SH-SY5Y (cell line): ENCODE measurements around the gene MAP3K4.

Experiments used
- GATA2 ChIP-seq: IDR thresholded peaks from 2 replicates; pipeline ENCODE4 v1.6.1; 2011; ENCODE audit warnings: mild to moderate bottlenecking, low read depth, low read length
- GATA3 ChIP-seq: IDR thresholded peaks from 2 replicates; pipeline ENCODE4 v1.6.1; 2011; ENCODE audit warnings: low read depth, mild to moderate bottlenecking, low read length, moderate library complexity

- TF ChIP-seq GATA2 (no peak), GATA3 (no peak)
Observed at GRCh38 chr6:160960839-160961238, 30.7 kb upstream of the MAP3K4 start.
